Cerebellar nuclear complex (tissue), 1 donor: ENCODE data around the gene PRKAR1B.
"Not testable (repeated sequence)": the region's sequence is repeated elsewhere in the genome, so short reads cannot be mapped to it uniquely, and the experiment has no call there.

ENCODE experiments used
- DNase-seq, 2 experiments: peaks; one replicate each; lab custom pipeline; 2025; lab: John Stamatoyannopoulos, UW

The PRKAR1B gene

GRCh38 chr7:756928-757560 is 30.0 kb upstream of the PRKAR1B start:
- no peak for DNase-seq

- DNase-seq = no peak
Measured at GRCh38 chr7:756231-756927, 29.3 kb upstream of the PRKAR1B start.

- no peak for DNase-seq
Measured at GRCh38 chr7:755413-755805, 28.3 kb upstream of the PRKAR1B start.

- no peak for DNase-seq
Measured at GRCh38 chr7:754531-755412, 27.7 kb upstream of the PRKAR1B start.

GRCh38 chr7:753190-753589 is 26.1 kb upstream of the PRKAR1B start:
- DNase-seq = no peak

- DNase-seq = not testable (repeated sequence)
Measured at GRCh38 chr7:752256-752655, 25.2 kb upstream of the PRKAR1B start.

- DNase-seq = no peak
Measured at GRCh38 chr7:751826-752225, 24.7 kb upstream of the PRKAR1B start.

- no peak for DNase-seq
Measured at GRCh38 chr7:750111-750905, 23.2 kb upstream of the PRKAR1B start.

GRCh38 chr7:749140-749551 is 22.1 kb upstream of the PRKAR1B start:
- no peak for DNase-seq

GRCh38 chr7:748446-748845 is 21.4 kb upstream of the PRKAR1B start:
- DNase-seq = no peak

- no peak for DNase-seq
Measured at GRCh38 chr7:747186-747585, 20.1 kb upstream of the PRKAR1B start.

GRCh38 chr7:746155-747061 is 19.3 kb upstream of the PRKAR1B start:
- peak in 1 of 2 experiments; percentile 19 for DNase-seq

- DNase-seq = no peak
Measured at GRCh38 chr7:745431-746154, 18.5 kb upstream of the PRKAR1B start.

- no peak for DNase-seq
Measured at GRCh38 chr7:744854-745430, 17.9 kb upstream of the PRKAR1B start.

- DNase-seq = not testable (repeated sequence)
Measured at GRCh38 chr7:744128-744520, 17.0 kb upstream of the PRKAR1B start.

GRCh38 chr7:743341-744127 is 16.5 kb upstream of the PRKAR1B start:
- not testable (repeated sequence) for DNase-seq

- DNase-seq = no peak
Measured at GRCh38 chr7:742791-743190, 15.7 kb upstream of the PRKAR1B start.

- no peak for DNase-seq
Measured at GRCh38 chr7:741850-742249, 14.8 kb upstream of the PRKAR1B start.

GRCh38 chr7:741191-741671 is 14.2 kb upstream of the PRKAR1B start:
- no peak for DNase-seq
